Vagina (tissue), 2 donors: ENCODE data around the gene KRT4.

ENCODE experiments used
- POLR2A ChIP-seq, 2 donors: fragments of 450-650 bp; IDR thresholded peaks; one replicate each; pipeline ENCODE4 v1.6.1; 2017; ENCODE audit warnings: antibody characterized with exemption in 2 of 2, mild to moderate bottlenecking in 2 of 2, moderate library complexity in 2 of 2
- POLR2AphosphoS5 ChIP-seq, 2 donors: sonication (generic); formaldehyde crosslinking; IDR thresholded peaks; one replicate each; pipeline ENCODE4 v1.9.0; 2017; ENCODE audit warnings: antibody characterized with exemption in 2 of 2, mild to moderate bottlenecking in 2 of 2, low read depth in 1 of 2; ENCODE audit not compliant: insufficient read depth in 1 of 2
- TF ChIP-seq, protein P1 (sequence below), 3 experiments: fragments of 450-650 bp in 2 of 3; fragments of 200-600 bp in 1 of 3; sonication (generic) in 1 of 3; IDR thresholded peaks; one replicate each; pipeline ENCODE4 v1.5.1; 2017 to 2019; ENCODE audit warnings: antibody characterized with exemption in 3 of 3, mild to moderate bottlenecking in 2 of 3, moderate library complexity in 2 of 3

DNA sequence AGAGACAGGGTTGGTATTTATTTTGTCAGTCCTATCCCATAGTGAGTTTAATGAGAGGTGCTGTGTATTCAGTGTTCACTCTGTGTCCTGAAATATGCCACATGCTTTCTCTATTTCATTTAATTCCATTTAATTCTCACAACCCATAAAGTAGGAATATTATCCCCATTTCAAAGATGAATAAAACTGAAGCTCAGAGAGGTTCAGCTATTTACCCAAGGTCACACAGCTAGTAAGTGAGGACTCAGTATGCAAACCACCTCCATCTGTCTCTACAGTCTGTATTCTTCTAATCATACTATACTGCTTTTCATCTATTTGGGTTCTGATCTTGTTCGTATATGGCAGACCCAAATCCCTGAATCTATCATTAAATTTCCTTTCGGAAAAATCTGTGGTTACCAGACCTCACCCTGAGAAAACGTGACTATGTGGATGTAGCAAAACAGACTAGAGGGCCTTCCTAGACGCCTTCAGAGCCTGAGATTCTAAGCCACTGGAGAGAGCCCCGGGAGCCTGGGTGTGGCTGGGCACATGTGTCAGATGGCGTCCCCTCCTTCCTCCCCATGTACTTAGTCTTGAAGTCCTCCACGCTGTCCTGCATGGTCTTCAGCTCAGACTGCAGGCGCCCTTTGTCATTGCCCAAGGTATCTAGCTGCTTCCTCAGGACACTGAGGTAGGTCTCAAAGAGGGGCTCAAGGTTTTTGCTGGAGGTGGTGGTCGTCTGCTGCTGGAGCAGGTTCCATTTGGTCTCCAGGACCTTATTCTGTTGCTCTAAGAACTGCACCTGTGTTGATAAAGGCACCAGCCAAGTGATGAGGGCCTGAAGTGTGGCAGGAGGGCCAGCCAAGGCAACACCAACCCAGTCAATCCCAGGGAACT, 2.5 kb downstream of the KRT4 start:
- no peak for TF ChIP-seq POLR2AphosphoS5 (IDR thresholded peaks at IDR 0.05; ENCODE audit: insufficient read depth in 1 of 2, low read depth in 1 of 2)
- TF ChIP-seq, protein P1, sequence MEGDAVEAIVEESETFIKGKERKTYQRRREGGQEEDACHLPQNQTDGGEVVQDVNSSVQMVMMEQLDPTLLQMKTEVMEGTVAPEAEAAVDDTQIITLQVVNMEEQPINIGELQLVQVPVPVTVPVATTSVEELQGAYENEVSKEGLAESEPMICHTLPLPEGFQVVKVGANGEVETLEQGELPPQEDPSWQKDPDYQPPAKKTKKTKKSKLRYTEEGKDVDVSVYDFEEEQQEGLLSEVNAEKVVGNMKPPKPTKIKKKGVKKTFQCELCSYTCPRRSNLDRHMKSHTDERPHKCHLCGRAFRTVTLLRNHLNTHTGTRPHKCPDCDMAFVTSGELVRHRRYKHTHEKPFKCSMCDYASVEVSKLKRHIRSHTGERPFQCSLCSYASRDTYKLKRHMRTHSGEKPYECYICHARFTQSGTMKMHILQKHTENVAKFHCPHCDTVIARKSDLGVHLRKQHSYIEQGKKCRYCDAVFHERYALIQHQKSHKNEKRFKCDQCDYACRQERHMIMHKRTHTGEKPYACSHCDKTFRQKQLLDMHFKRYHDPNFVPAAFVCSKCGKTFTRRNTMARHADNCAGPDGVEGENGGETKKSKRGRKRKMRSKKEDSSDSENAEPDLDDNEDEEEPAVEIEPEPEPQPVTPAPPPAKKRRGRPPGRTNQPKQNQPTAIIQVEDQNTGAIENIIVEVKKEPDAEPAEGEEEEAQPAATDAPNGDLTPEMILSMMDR (IDR thresholded peaks at IDR 0.05) = no peak
- no peak for TF ChIP-seq POLR2A (IDR thresholded peaks at IDR 0.05)
